ENCODE data around the gene CPNE9. TPM values are rescaled to one million over a fixed set of nuclear protein-coding genes. Genes with fewer than 3 reads are reported as not detected.

CPNE9 gene
- total RNA-seq, 1 donor from 2014 or later: 1.3 TPM

DNA sequence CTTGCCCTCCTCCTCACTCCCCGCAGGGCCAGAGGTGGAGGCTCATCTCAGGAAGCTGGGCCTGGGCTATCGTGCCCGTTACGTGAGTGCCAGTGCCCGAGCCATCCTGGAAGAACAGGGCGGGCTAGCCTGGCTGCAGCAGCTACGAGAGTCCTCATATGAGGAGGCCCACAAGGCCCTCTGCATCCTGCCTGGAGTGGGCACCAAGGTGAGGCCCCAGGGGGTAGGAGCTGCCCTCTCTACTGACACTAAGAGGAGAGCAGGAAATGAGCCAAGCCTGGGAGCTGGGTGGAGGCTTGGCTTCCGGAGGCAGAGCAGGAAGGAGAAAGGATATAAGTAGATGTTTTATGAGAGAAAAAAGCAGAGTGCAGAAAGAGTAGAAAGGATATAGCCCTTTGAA lies 51.0 kb downstream of the CPNE9 start:
- H3K27me3 Mint-ChIP-seq (ENCODE audit: low read depth): peaks cover 2% of the 10 kb centered on the region
- no peak overlapping the region for H3K27ac Mint-ChIP-seq (ENCODE audit: unreplicated experiment)
- peaks cover 25% of the 10 kb centered on the region for H3K4me1 Mint-ChIP-seq
- DNase-seq (ENCODE audit: low read depth, low spot score): no peak
- no peak overlapping the region for H3K4me3 Mint-ChIP-seq
- H3K9me3 Mint-ChIP-seq: no peaks in the 10 kb centered on the region
- TF ChIP-seq, protein P1, sequence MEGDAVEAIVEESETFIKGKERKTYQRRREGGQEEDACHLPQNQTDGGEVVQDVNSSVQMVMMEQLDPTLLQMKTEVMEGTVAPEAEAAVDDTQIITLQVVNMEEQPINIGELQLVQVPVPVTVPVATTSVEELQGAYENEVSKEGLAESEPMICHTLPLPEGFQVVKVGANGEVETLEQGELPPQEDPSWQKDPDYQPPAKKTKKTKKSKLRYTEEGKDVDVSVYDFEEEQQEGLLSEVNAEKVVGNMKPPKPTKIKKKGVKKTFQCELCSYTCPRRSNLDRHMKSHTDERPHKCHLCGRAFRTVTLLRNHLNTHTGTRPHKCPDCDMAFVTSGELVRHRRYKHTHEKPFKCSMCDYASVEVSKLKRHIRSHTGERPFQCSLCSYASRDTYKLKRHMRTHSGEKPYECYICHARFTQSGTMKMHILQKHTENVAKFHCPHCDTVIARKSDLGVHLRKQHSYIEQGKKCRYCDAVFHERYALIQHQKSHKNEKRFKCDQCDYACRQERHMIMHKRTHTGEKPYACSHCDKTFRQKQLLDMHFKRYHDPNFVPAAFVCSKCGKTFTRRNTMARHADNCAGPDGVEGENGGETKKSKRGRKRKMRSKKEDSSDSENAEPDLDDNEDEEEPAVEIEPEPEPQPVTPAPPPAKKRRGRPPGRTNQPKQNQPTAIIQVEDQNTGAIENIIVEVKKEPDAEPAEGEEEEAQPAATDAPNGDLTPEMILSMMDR (conservative IDR thresholded peaks at IDR 0.05): no peak
- H3K36me3 Mint-ChIP-seq (ENCODE audit: low read depth): peaks cover 8% of the 10 kb centered on the region

DNA sequence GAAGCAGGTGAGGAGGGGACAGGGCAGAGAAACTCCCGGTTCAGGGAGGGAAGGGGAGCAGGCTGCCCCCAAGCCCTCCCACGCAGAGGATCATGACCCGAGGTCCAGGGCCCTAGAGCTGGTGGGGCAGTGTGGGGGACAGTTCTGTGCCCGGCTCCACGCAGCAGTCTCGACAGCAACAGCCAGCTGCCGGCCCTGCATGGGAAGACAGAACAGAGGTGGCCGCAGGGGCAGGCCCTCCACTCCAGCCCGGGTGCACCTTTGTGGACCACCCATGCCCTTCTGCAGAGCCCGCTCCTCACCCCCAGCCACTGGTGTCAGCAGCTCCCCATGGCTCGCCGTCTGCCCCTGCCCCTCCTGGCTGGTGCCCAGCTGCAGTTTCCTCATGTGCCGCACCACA lies 53.8 kb downstream of the CPNE9 start:
- no peak overlapping the region for H3K4me3 Mint-ChIP-seq
- H3K27me3 Mint-ChIP-seq (ENCODE audit: low read depth): no peaks in the 10 kb centered on the region
- no peaks in the 10 kb centered on the region for H3K9me3 Mint-ChIP-seq
- no peaks in the 10 kb centered on the region for H3K4me1 Mint-ChIP-seq
- DNase-seq (ENCODE audit: low read depth, low spot score): no peak
- H3K36me3 Mint-ChIP-seq (ENCODE audit: low read depth): peaks cover 16% of the 10 kb centered on the region
- TF ChIP-seq, protein P1 (conservative IDR thresholded peaks at IDR 0.05): no peak
- H3K27ac Mint-ChIP-seq (ENCODE audit: unreplicated experiment): no peak overlapping the region

DNA sequence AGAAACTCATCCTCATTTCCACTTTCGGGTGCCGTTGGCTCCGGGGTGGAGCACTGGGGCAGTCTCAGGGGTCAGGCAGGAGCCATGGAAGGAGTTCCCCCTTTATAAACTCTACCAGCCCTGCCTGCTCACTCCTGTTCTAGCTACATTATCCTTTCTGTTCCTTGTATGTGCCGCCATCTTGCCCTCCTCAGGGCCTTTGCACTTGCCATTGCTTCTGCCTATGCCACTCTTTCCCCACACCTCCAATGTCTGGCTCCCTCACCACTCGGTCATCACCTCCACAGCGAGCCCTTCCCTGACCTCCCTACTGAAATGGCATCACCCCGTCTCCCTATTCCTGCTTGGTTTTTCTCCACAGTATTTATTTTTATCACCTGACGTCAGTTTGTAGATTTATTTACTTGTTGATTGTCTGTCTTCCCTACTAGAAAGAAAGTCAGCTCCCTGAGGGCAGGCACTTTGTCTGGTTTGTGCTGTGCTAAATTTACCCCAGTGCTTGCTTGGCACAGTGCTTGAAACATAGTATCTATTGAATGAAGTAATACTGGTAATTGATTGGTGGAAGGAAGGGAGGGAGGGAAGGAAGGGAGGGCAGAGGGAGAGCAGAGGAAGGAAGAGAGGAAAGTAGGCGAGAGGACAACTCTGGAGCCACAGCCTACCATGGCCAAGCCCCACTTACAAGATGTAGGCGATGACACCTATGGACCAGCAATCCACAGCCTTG lies 57.3 kb downstream of the CPNE9 start:
- no peaks in the 10 kb centered on the region for H3K27me3 Mint-ChIP-seq (ENCODE audit: low read depth)
- TF ChIP-seq, protein P1 (conservative IDR thresholded peaks at IDR 0.05): no peak
- DNase-seq (ENCODE audit: low read depth, low spot score): no peak
- H3K4me3 Mint-ChIP-seq: no peak overlapping the region
- peaks cover 16% of the 10 kb centered on the region for H3K36me3 Mint-ChIP-seq (ENCODE audit: low read depth)
- no peaks in the 10 kb centered on the region for H3K9me3 Mint-ChIP-seq
- H3K4me1 Mint-ChIP-seq: no peaks in the 10 kb centered on the region
- no peak overlapping the region for H3K27ac Mint-ChIP-seq (ENCODE audit: unreplicated experiment)

DNA sequence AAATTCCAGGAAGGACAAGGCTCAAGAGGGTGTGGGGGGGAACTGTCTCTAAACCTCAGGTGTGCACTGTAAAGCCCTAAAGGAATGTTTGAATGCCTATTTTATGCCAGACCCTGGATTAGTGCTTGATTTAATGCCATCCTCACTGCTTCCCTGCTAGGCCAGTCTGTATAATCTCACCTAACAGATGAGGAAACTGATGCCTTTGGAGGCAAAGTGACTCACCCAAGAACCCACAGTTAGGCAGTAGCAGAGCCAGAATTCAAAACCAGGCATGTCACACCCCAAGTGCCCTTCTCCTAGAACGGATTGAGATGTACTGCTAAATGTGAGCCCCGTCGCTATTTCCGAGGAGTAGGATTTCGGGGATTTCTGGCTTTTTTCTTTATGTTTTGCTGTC lies 58.3 kb downstream of the CPNE9 start:
- DNase-seq (ENCODE audit: low read depth, low spot score): no peak

DNA sequence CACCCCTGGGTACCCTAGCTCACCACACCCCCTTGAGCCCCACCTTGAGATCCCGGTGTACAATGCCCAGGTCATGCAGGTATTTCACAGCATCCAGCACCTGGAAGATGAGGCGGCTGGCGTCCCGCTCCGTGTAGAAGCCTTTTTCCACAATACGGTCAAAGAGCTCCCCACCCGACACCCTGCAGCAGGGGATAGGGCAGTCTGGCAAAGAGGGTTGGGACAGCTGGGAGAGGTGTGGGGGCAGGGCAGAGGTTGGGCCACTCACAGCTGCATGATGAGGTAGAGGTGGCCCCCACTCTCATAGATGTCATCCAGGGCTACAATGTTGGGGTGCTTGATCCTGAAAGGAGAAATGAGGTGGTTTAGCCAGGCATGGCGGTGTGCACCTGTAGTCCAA lies 59.2 kb downstream of the CPNE9 start:
- TF ChIP-seq, protein P1 (conservative IDR thresholded peaks at IDR 0.05): no peak
- peaks cover 9% of the 10 kb centered on the region for H3K4me1 Mint-ChIP-seq
- peaks cover 16% of the 10 kb centered on the region for H3K36me3 Mint-ChIP-seq (ENCODE audit: low read depth)
- DNase-seq (ENCODE audit: low read depth, low spot score): no peak
- no peaks in the 10 kb centered on the region for H3K27me3 Mint-ChIP-seq (ENCODE audit: low read depth)
- H3K4me3 Mint-ChIP-seq: no peak overlapping the region
- no peak overlapping the region for H3K27ac Mint-ChIP-seq (ENCODE audit: unreplicated experiment)
- H3K9me3 Mint-ChIP-seq: no peaks in the 10 kb centered on the region

More for the DNA sequence above, 58.3 kb downstream of the CPNE9 start:
- TF ChIP-seq, protein P1 (conservative IDR thresholded peaks at IDR 0.05): no peak
- no peak overlapping the region for H3K4me3 Mint-ChIP-seq
- H3K27me3 Mint-ChIP-seq (ENCODE audit: low read depth): no peaks in the 10 kb centered on the region
- no peaks in the 10 kb centered on the region for H3K9me3 Mint-ChIP-seq
- peaks cover 16% of the 10 kb centered on the region for H3K36me3 Mint-ChIP-seq (ENCODE audit: low read depth)
- peaks cover 3% of the 10 kb centered on the region for H3K4me1 Mint-ChIP-seq
- no peak overlapping the region for H3K27ac Mint-ChIP-seq (ENCODE audit: unreplicated experiment)

All from neural crest cell (in vitro differentiated cells).